ENCODE data around the gene TUT7. TPM values are rescaled to one million over a fixed set of nuclear protein-coding genes. Genes with fewer than 3 reads are reported as not detected.

The TUT7 gene
- total RNA-seq, 1 donor from 2014 or later: 15.0 TPM

- Histone ChIP-seq H3K36me3 (peaks cover 100% of the 10 kb centered on the region), H3K27ac (replicated peaks) (no peak overlapping the region), H3K27me3 (ENCODE audit: low read depth) (no peaks in the 10 kb centered on the region), H3K4me3 (no peak overlapping the region), H3K4me1 (no peaks in the 10 kb centered on the region), H3K9me3 (replicated peaks) (no peaks in the 10 kb centered on the region)
- no peak for TF ChIP-seq CTCF (IDR thresholded peaks at IDR 0.05; ENCODE audit: borderline replicate concordance)
- intact Hi-C loops (cut with micrococcal nuclease): no loop called here
- DNase-seq: no peak
These were observed 29.3 kb downstream of the TUT7 start for GRCh38 chr9:86324901-86325300.

GRCh38 chr9:86324308-86324707 is 29.9 kb downstream of the TUT7 start:
- TF ChIP-seq CTCF (IDR thresholded peaks at IDR 0.05; ENCODE audit: borderline replicate concordance): no peak
- Histone ChIP-seq H3K4me3 (no peak overlapping the region), H3K27ac (replicated peaks) (no peak overlapping the region), H3K36me3 (peaks cover 100% of the 10 kb centered on the region), H3K9me3 (replicated peaks) (no peaks in the 10 kb centered on the region), H3K27me3 (ENCODE audit: low read depth) (no peaks in the 10 kb centered on the region), H3K4me1 (no peaks in the 10 kb centered on the region)
- intact Hi-C loops (cut with micrococcal nuclease): no loop called here
- no peak for DNase-seq

GRCh38 chr9:86322973-86323644 is 31.1 kb downstream of the TUT7 start:
- Histone ChIP-seq H3K4me3 (no peak overlapping the region), H3K27ac (replicated peaks) (no peak overlapping the region), H3K36me3 (peaks cover 100% of the 10 kb centered on the region), H3K9me3 (replicated peaks) (no peaks in the 10 kb centered on the region), H3K4me1 (no peaks in the 10 kb centered on the region), H3K27me3 (ENCODE audit: low read depth) (no peaks in the 10 kb centered on the region)
- intact Hi-C loops (cut with micrococcal nuclease): no loop called here
- no peak for TF ChIP-seq CTCF (IDR thresholded peaks at IDR 0.05; ENCODE audit: borderline replicate concordance)
- no peak for DNase-seq

- Histone ChIP-seq H3K4me3 (no peak overlapping the region), H3K4me1 (no peaks in the 10 kb centered on the region), H3K27ac (replicated peaks) (no peak overlapping the region), H3K27me3 (ENCODE audit: low read depth) (no peaks in the 10 kb centered on the region), H3K9me3 (replicated peaks) (no peaks in the 10 kb centered on the region), H3K36me3 (peaks cover 100% of the 10 kb centered on the region)
- intact Hi-C loops (cut with micrococcal nuclease): no loop called here
- no peak for DNase-seq
- TF ChIP-seq CTCF (IDR thresholded peaks at IDR 0.05; ENCODE audit: borderline replicate concordance): no peak
These were observed 32.8 kb downstream of the TUT7 start for GRCh38 chr9:86321373-86321772.

GRCh38 chr9:86318187-86318586 is 36.0 kb downstream of the TUT7 start:
- Histone ChIP-seq H3K27me3 (ENCODE audit: low read depth) (no peaks in the 10 kb centered on the region), H3K4me1 (no peaks in the 10 kb centered on the region), H3K27ac (replicated peaks) (no peak overlapping the region), H3K4me3 (no peak overlapping the region), H3K9me3 (replicated peaks) (no peaks in the 10 kb centered on the region), H3K36me3 (peaks cover 100% of the 10 kb centered on the region)
- intact Hi-C loops (cut with micrococcal nuclease): no loop called here
- TF ChIP-seq CTCF (IDR thresholded peaks at IDR 0.05; ENCODE audit: borderline replicate concordance): no peak
- no peak for DNase-seq

All from left ventricle myocardium inferior (tissue), 1 donor.